Mucosa of descending colon (tissue), 3 donors: ENCODE measurements around the gene SLC25A11. TPM values are rescaled to one million over a fixed set of nuclear protein-coding genes. Genes with fewer than 3 reads are reported as not detected.

Source experiments
- ATAC-seq: fragments of 200-7000 bp; cut with Tn5 transposase; one replicate; pipeline ENCODE4 v1.9.1; 2020; ENCODE audit warnings: mild to moderate bottlenecking, moderate library complexity
- DNase-seq, 3 donors: peaks; one replicate each; pipeline ENCODE4 v3.0.0-alpha.2; 2020
- H3K36me3 ChIP-seq: fragments of 200-600 bp; one replicate; pipeline ENCODE4 v1.8.0; 2021; ENCODE audit warnings: low read depth, mild to moderate bottlenecking
- H3K4me1 ChIP-seq: fragments of 200-600 bp; one replicate; pipeline ENCODE4 v1.8.0; 2021; ENCODE audit warnings: low read depth, mild to moderate bottlenecking
- H3K4me3 ChIP-seq: fragments of 200-600 bp; one replicate; pipeline ENCODE4 v1.8.0; 2021; ENCODE audit warnings: mild to moderate bottlenecking
- H3K9me3 ChIP-seq: fragments of 200-600 bp; one replicate; pipeline ENCODE4 v1.8.0; 2021; ENCODE audit warnings: mild to moderate bottlenecking
- intact Hi-C, 2 donors: fragments of 100-400 bp; cut with DNase I in 1 of 2; cut with micrococcal nuclease in 1 of 2; formaldehyde crosslinking; loops; one replicate each; pipeline versions ENCODE4 v1.11.0 to v1.11.1; 2022; cut with DNase I, micrococcal nuclease
- total RNA-seq, 3 donors: library from RNA; stranded (reverse); fragmentation: NEBNext Ultra II Directional in 2 of 3; extraction: Animal tissue kit (Norgen Biotek cat#: 25700) in 2 of 3; gene quantifications; one replicate each; pipeline versions ENCODE4 v1.2.1 to v1.2.4, GENCODE V29; 2021 to 2023
- TF ChIP-seq, protein P1 (sequence below): fragments of 200-600 bp; IDR thresholded peaks from one replicate; pipeline ENCODE4 v1.8.0; 2022; ENCODE audit warnings: antibody characterized with exemption, mild to moderate bottlenecking
- donor health status: DM: no; HTN: no; CAD: no; lungs with moderate emphysema.
- donor health status: DM: no; HTN: no; CAD: no.
- donor health status: DM: no; HTN: yes; CAD: no.

The SLC25A11 gene
- total RNA-seq, 3 donors from 2014 or later, result 68.4 to 87.2 (median 72.8) TPM

DNA sequence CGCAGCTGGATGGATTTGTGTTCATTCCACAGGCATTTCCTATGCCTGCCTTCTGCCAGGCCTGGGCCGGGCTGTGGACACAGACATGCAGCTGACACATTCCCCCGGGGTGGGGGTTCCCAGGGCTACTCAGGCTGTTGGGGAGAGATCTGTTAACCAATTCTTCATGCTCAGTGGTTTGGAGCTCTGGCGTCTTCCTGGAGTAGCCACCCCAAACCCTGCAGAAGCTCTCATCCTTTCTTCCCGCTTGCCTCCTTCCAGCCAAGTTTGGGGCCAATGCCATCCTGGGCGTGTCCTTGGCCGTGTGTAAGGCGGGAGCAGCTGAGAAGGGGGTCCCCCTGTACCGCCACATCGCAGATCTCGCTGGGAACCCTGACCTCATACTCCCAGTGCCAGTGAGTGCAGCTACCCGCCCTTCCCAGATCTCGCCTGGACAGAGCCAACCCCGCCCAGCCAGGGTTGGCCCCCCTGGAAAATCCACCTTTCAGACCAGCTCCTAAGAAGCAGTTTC is 13.7 kb upstream of the SLC25A11 start:
- TF ChIP-seq, protein P1, sequence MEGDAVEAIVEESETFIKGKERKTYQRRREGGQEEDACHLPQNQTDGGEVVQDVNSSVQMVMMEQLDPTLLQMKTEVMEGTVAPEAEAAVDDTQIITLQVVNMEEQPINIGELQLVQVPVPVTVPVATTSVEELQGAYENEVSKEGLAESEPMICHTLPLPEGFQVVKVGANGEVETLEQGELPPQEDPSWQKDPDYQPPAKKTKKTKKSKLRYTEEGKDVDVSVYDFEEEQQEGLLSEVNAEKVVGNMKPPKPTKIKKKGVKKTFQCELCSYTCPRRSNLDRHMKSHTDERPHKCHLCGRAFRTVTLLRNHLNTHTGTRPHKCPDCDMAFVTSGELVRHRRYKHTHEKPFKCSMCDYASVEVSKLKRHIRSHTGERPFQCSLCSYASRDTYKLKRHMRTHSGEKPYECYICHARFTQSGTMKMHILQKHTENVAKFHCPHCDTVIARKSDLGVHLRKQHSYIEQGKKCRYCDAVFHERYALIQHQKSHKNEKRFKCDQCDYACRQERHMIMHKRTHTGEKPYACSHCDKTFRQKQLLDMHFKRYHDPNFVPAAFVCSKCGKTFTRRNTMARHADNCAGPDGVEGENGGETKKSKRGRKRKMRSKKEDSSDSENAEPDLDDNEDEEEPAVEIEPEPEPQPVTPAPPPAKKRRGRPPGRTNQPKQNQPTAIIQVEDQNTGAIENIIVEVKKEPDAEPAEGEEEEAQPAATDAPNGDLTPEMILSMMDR, result no peak
- Histone ChIP-seq H3K9me3 (no peaks in the 10 kb centered on the region), H3K4me1 (peaks cover 12% of the 10 kb centered on the region), H3K4me3 (no peak overlapping the region), H3K36me3 (no peaks in the 10 kb centered on the region)
- intact Hi-C loops, result no loop called here
- DNase-seq, result no peak
- ATAC-seq, result no peak

- intact Hi-C loops, result no loop called here
- Histone ChIP-seq H3K4me1 (peaks cover 18% of the 10 kb centered on the region), H3K36me3 (no peaks in the 10 kb centered on the region), H3K4me3 (no peak overlapping the region), H3K9me3 (no peaks in the 10 kb centered on the region)
- TF ChIP-seq, protein P1, result no peak
- no peak for ATAC-seq
- no peak for DNase-seq
Observed at GRCh38 chr17:4951486-4951885, 11.6 kb upstream of the SLC25A11 start.

- Histone ChIP-seq H3K36me3 (no peaks in the 10 kb centered on the region), H3K4me3 (peak within 1 kb of the TSS; percentile 22), H3K4me1 (peaks cover 24% of the 10 kb centered on the region), H3K9me3 (no peaks in the 10 kb centered on the region)
- peak; percentile 44 to 73 (median 65) for DNase-seq
- intact Hi-C loops, result no loop called here
- no peak for ATAC-seq
- TF ChIP-seq, protein P1, result no peak
Observed at GRCh38 chr17:4950746-4951204, 10.9 kb upstream of the SLC25A11 start, which contains the start of gene ENO3. Gene ENO3, plus strand, starts transcription at chr17:4951119. Its CDS starts 711 bp downstream, at chr17:4951830.

- DNase-seq, result peak; percentile 79 to 89 (median 86)
- intact Hi-C loops, result no loop called here
- peak; percentile 2 for ATAC-seq
- TF ChIP-seq, protein P1, result no peak
- peaks cover 29% of the 10 kb centered on the region for H3K4me1 ChIP-seq
- H3K36me3 ChIP-seq, result no peaks in the 10 kb centered on the region
- H3K4me3 ChIP-seq, result peak overlapping the region; percentile 22
- no peaks in the 10 kb centered on the region for H3K9me3 ChIP-seq
Observed at GRCh38 chr17:4950075-4950745, 10.4 kb upstream of the SLC25A11 start.

DNA sequence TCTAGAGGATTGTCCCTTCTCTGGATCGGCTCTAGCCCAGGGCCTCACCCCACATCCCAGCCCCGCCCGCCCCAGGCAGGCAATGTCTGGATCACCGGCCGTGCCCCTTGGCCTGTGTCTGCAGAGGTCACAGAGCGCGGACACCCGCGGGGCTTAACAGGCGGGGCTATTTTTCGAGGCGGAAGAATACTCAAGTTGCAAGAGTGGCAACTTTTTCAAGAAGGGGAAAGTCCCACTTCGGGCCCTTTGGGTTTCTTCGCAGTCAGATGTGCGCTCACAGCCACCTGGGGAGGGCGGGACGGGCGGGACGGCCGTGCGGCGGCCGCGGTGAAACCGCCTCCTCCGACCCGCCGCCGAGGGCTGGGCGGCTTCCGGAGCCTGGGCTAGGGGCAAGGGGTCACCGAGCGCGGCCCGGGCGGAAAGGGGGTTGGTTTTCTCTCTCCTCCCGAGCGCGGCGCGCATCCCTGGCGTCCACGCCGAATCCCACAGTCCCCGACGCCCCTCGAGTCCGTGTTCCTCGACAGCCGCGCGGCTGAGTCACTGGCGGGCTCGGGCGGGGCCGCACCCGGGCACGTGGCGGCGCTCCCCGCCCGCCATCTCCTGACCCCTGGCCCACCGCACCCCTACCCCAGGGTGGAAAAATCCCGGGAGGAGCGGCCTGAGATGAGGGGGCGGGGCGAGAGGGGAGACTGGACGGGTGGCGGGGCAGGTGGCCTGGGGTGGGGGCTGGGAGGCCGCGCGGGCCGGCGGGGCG is 9.7 kb upstream of the SLC25A11 start:
- Histone ChIP-seq H3K4me3 (peak overlapping the region; percentile 98), H3K36me3 (no peaks in the 10 kb centered on the region), H3K9me3 (no peaks in the 10 kb centered on the region), H3K4me1 (peaks cover 33% of the 10 kb centered on the region)
- TF ChIP-seq, protein P1, result no peak
- intact Hi-C loops, result no loop called here
- DNase-seq (peak; percentile 88 to 94 (median 91)), ATAC-seq (peak; percentile 54)
